Lower leg skin (tissue), 4 donors: Measurements from ENCODE around the gene PPIP5K1. TPM values are rescaled to one million over a fixed set of nuclear protein-coding genes. Genes with fewer than 3 reads are reported as not detected.
"Not testable (repeated sequence)": the region's sequence is repeated elsewhere in the genome, so short reads cannot be mapped to it uniquely, and the experiment has no call there.

ENCODE experiments used
- DNase-seq, 2 donors: peaks; one replicate each; pipeline ENCODE4 v3.0.0-alpha.2; 2019; ENCODE audit warnings: low spot score in 2 of 2
- H3K4me3 ChIP-seq: fragments of 200-600 bp; sonication (generic); 2 replicates; pipeline ENCODE4 v1.5.1; 2017; ENCODE audit warnings: mild to moderate bottlenecking, low read depth; ENCODE audit not compliant: poor library complexity, severe bottlenecking
- POLR2A ChIP-seq, 2 donors: fragments of 450-650 bp; IDR thresholded peaks; one replicate each; pipeline ENCODE4 v1.6.1; 2016 to 2017; ENCODE audit warnings: antibody characterized with exemption in 2 of 2, mild to moderate bottlenecking in 1 of 2, moderate library complexity in 1 of 2
- WGBS, 2 donors: methylation state at CpG; one replicate each; pipeline ENCODE4 v1.1.5; 2018; 5-methylcytosine and 5-hydroxymethylcytosine counted together
- intact Hi-C: fragments of 100-400 bp; cut with DNase I; formaldehyde crosslinking; loops from one replicate; pipeline ENCODE4 v1.15.0; 2023; ENCODE audit warnings: low total_unique reads
- total RNA-seq, 4 donors: library from RNA; depleted of rRNA; stranded (reverse); fragments of >200 nt; gene quantifications; one replicate each; pipeline ENCODE4 v1.1.0, GENCODE V29; 2016
- TF ChIP-seq, protein P1 (sequence below), 3 donors: fragments of 450-650 bp; IDR thresholded peaks; one replicate each; pipeline ENCODE4 v1.5.1; 2016; ENCODE audit warnings: antibody characterized with exemption in 3 of 3, mild to moderate bottlenecking in 3 of 3, moderate library complexity in 2 of 3

Gene PPIP5K1
- total RNA-seq, 4 donors from 2014 or later: 15.8 to 115 (median 20.3) TPM

DNA sequence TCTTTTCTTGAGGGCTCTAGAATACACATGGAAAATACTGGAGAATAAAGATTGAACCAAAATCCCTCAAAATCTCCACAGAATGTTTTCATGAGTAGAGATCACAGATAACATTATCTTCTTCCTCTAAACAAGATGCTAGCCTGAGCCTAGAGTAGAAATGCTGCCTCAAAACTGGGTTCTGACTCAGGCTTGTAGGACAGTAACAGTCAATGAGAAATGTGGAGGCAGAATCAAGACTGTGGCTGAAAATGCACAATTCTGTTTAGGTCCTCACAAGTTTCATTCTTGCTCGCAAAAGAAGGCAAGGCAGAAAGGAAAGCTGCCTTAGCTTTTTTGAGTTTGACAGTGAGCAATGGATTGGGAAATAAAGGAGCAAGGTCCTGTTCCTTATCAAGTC, 15.4 kb downstream of the PPIP5K1 start:
- WGBS, 2 donors: no CpG with 5 or more reads among the region's 1 CpG
- intact Hi-C loops, DNase-seq, H3K4me3 ChIP-seq: not testable (repeated sequence)

DNA sequence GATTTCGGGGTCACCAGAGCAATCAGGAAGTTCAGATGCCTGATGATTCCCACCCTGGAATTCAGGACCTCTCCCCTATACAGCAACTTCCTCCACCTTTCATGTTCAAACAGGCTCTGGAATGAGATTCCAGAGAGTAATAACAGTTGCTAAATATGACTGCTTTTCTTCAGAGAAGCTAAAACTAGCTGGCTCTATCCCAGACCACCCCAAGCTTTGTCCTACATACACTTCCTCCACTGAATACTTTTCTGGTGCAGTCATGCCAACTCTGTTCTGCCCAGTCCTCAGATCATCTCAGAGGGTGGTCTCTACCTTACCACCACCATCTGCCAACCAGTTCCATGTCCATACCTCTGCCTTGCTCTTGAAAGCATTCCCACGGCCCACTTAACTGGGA, 23.4 kb downstream of the PPIP5K1 start:
- intact Hi-C loops, H3K4me3 ChIP-seq, DNase-seq: not testable (repeated sequence)
- WGBS, 2 donors: 40% methylated on average over 1 of the region's 2 CpGs; no CpG with 5 or more reads in 1 of the 2 donors

DNA sequence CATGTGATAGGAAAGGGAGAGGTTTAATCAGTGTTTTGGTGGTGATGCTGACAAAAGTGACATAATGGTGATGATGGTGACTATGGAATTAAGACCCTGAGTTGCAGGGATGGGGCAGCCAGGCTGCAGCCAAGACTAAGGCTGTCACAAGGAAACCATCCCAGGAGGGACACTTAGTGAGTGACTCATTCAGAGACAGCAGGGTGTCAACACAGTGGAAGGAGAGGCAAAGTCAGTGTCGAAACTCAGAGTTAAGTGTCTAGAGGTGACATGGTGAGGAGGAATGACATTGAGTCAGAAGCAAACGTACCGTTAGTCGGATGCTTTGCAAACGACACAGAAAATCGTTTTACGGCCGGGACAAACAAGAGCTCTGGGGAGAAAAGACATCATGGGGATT, 26.2 kb downstream of the PPIP5K1 start:
- intact Hi-C loops, H3K4me3 ChIP-seq, DNase-seq: not testable (repeated sequence)
- no CpG with 5 or more reads among the region's 8 CpGs for WGBS, 2 donors

DNA sequence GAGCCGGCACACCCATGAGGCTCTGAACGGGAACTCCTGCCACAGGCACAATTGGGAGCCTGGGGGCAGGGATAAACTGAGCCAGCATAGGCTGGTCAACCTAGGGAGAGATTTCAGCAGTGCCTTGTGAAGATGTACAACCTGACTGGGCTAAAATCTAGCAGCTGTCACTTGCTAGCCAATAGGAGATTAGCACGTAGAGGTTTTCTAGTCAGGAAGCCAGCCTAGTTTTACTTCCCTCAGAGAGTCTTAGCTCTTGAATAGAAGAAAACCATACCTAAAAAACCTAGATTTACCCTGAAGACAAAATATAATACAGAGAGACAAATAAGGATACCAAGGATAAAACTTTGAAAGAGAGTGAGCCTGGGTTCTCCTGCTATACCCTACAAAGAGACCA, 27.3 kb downstream of the PPIP5K1 start:
- H3K4me3 ChIP-seq, intact Hi-C loops, DNase-seq: not testable (repeated sequence)
- no CpG with 5 or more reads among the region's 3 CpGs for WGBS, 2 donors

DNA sequence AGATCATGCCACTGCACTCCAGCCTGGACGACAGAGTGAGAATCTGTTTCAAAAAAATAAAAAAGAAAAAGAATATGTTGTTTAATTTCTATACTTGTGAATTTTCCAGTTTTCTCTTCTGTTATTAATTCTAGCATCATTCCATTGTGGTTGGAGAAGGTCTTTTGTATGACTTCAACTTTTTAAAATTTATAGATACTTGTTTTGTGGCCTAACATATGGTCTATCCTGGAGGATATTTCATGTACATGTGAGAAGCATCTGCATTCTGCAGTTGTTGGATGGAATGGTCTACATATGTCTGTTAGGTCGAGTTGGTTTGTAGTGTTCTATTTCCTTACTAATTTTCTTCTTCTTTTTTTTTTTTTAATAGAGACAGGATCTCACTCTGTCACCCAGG, 37.0 kb downstream of the PPIP5K1 start:
- whole genome bisulfite sequencing, 2 donors: 59 to 66% methylated on average over 2 of the region's 2 CpGs
- TF ChIP-seq, protein P1, sequence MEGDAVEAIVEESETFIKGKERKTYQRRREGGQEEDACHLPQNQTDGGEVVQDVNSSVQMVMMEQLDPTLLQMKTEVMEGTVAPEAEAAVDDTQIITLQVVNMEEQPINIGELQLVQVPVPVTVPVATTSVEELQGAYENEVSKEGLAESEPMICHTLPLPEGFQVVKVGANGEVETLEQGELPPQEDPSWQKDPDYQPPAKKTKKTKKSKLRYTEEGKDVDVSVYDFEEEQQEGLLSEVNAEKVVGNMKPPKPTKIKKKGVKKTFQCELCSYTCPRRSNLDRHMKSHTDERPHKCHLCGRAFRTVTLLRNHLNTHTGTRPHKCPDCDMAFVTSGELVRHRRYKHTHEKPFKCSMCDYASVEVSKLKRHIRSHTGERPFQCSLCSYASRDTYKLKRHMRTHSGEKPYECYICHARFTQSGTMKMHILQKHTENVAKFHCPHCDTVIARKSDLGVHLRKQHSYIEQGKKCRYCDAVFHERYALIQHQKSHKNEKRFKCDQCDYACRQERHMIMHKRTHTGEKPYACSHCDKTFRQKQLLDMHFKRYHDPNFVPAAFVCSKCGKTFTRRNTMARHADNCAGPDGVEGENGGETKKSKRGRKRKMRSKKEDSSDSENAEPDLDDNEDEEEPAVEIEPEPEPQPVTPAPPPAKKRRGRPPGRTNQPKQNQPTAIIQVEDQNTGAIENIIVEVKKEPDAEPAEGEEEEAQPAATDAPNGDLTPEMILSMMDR (IDR thresholded peaks at IDR 0.05): no peak
- TF ChIP-seq POLR2A (IDR thresholded peaks at IDR 0.05): no peak
- DNase-seq: no peak
- no peak overlapping the region for H3K4me3 ChIP-seq
- intact Hi-C loops: no loop called here

DNA sequence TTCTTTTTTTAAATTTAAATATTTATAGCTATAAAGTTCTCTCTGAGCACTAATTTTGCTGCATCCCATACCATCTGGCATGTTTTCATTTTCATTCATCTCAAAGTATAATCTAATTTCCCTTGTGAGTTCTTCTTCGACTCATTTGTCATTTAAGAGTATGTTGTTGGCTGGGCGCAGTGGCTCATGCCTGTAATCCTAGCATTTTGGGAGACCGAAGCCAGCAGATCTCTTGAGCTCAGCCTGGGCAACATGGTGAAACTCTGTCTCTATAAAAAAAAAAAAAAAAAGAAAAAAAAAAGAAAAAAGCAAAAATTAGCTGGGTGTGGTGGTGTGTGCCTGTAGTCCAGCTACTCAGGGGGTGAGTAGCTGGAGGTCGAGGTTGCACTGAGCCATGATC, 37.8 kb downstream of the PPIP5K1 start:
- 70 to 82% methylated on average over 4 of the region's 4 CpGs for WGBS, 2 donors
- H3K4me3 ChIP-seq: no peak overlapping the region
- peak in 1 of 2 donors; percentile 57 for DNase-seq
- intact Hi-C loops: no loop called here
- no peak for TF ChIP-seq POLR2A (IDR thresholded peaks at IDR 0.05)
- TF ChIP-seq, protein P1 (IDR thresholded peaks at IDR 0.05): no peak

DNA sequence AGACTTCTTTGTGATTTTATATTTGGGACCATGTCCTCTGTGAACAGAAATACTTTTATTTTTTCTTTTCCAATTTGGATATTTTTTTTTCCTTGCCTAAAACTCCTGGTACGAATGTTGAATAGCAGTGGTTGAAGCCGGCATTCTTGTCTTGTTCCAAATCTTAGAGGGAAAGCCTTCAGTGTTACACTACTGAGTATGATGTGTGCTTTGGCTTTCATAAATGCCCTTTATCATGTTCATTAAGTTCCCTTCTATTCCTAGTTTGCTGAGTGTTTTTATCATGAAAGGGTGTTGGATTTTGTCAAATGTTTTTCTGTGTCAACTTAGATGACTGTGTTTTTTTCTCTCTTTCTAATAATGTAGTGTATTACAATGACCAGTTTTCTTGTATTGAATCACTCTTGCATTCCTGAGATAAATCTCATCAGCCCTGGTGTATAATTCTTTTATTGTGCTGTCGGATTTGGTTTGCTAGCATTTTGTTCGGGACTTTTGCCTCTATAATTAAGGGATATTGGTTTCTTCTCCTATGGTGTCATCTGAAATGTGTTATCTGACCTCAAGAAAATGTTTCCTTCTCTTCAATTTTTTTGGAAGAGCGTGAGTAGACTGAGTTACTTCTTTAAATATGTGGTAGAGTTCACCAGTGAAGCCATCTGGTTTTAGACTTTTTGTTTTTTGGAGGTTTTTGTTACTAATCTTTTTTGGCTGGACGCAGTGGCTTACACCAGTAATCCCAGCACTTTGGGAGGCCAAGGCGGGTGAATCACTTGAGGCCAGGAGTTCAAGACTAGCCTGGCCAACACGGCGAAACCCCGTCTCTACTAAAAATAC, 39.3 kb downstream of the PPIP5K1 start:
- 64 to 66% methylated on average over 10 of the region's 10 CpGs for WGBS, 2 donors
- TF ChIP-seq POLR2A (IDR thresholded peaks at IDR 0.05): no peak
- TF ChIP-seq, protein P1 (IDR thresholded peaks at IDR 0.05): no peak
- no peak for DNase-seq
- no peak overlapping the region for H3K4me3 ChIP-seq
- intact Hi-C loops: no loop called here

DNA sequence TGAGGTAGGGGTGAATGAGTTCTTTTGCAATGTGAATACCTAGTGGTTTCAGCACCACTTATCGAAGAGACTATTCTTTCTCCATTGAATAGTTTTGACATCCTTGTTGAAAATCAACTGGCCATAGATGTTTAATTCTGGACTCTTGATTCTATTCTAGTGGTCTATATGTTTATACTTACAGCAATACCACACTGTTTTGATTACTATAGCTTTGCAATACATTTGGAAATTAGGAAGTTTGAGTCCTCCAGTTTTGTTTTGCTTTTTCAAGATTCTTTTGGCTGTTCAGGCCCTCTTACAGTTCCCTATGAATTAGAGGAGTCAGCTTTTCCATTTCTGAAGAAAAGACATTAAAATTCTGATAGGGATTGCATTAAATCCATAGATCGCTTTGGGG, 42.5 kb downstream of the PPIP5K1 start:
- DNase-seq: no peak
- intact Hi-C loops: no loop called here
- TF ChIP-seq, protein P1 (IDR thresholded peaks at IDR 0.05): no peak
- no peak for TF ChIP-seq POLR2A (IDR thresholded peaks at IDR 0.05)
- H3K4me3 ChIP-seq: no peak overlapping the region
- WGBS, 2 donors: 96 to 97% methylated on average over 2 of the region's 2 CpGs
